ENCODE data around the gene PIK3C2G. TPM values are rescaled to one million over a fixed set of nuclear protein-coding genes. Genes with fewer than 3 reads are reported as not detected.

PIK3C2G gene
- total RNA-seq, 1 experiment from 2014 or later = not detected

GRCh38 chr12:18632848-18633247 is 371.5 kb downstream of the PIK3C2G start:
- H3K9me2 ChIP-seq (ENCODE audit: insufficient read depth) = 0 out of 2 replicates have a peak, but pooled peaks cover 5% of the 10 kb centered on the region
- no peak overlapping the region for H3K4me3 ChIP-seq (replicated peaks in 1 of 2; ENCODE audit: low read depth in 1 of 2, low read length in 2 of 2)
- ATAC-seq = no peak
- TF ChIP-seq SP1 (IDR thresholded peaks at IDR 0.05; ENCODE audit: low read depth) = no peak
- no peak overlapping the region for H3K9ac ChIP-seq (ENCODE audit: low read length)
- intact Hi-C loops (cut with micrococcal nuclease) = no loop called here
- ChIA-PET CTCF (no interaction called here), POLR2A (no interaction called here), RAD21 (ENCODE audit: low non-redundant PET in 1 of 2, low total read pairs in 2 of 2, uncharacterized antibody in 2 of 2, unreplicated experiment in 2 of 2) (no interaction called here)
- no peaks in the 10 kb centered on the region for H3K36me3 ChIP-seq (ENCODE audit: control insufficient read depth in 1 of 2, insufficient read depth in 2 of 2, low read length in 2 of 2)
- H2AFZ ChIP-seq (ENCODE audit: low read depth, low read length, poor library complexity, severe bottlenecking) = no peak overlapping the region
- H3K27ac ChIP-seq (ENCODE audit: low read depth, low read length) = no peak overlapping the region
- peaks cover 0 to 5% of the 10 kb centered on the region in 2 experiments; a peak in 1 of 4 replicates for H3K4me1 ChIP-seq (ENCODE audit: control insufficient read depth in 1 of 2, insufficient read depth in 2 of 2, low read length in 2 of 2)
- no peaks in the 10 kb centered on the region for H3K9me3 ChIP-seq (ENCODE audit: control insufficient read depth in 1 of 2, insufficient read depth in 1 of 2, low read depth in 1 of 2, low read length in 2 of 2)
- no peaks in the 10 kb centered on the region for H3K79me2 ChIP-seq (ENCODE audit: insufficient read depth, low read length)
- DNase-seq (ENCODE audit: low read depth, low spot score) = no peak
- no TSS peak for BruUV-seq (replicated peaks)
- H3K27me3 ChIP-seq (ENCODE audit: insufficient read depth, low read length) = no peaks in the 10 kb centered on the region
- no peak overlapping the region for H3K4me2 ChIP-seq (ENCODE audit: low read length)
- no peaks in the 10 kb centered on the region for H4K20me1 ChIP-seq (ENCODE audit: insufficient read depth)

- POLR2A ChIA-PET = no interaction called here
- BruUV-seq (replicated peaks) = no TSS peak
- no peaks in the 10 kb centered on the region for H3K9me2 ChIP-seq (ENCODE audit: insufficient read depth)
- no peak overlapping the region for H2AFZ ChIP-seq (ENCODE audit: low read depth, low read length, poor library complexity, severe bottlenecking)
- no peak overlapping the region for H3K9ac ChIP-seq (ENCODE audit: low read length)
- RAD21 ChIA-PET (ENCODE audit: low non-redundant PET in 1 of 2, low total read pairs in 2 of 2, uncharacterized antibody in 2 of 2, unreplicated experiment in 2 of 2) = no interaction called here
- H3K36me3 ChIP-seq (ENCODE audit: control insufficient read depth in 1 of 2, insufficient read depth in 2 of 2, low read length in 2 of 2) = no peaks in the 10 kb centered on the region
- H3K4me1 ChIP-seq (ENCODE audit: control insufficient read depth in 1 of 2, insufficient read depth in 2 of 2, low read length in 2 of 2) = peaks cover 0 to 5% of the 10 kb centered on the region in 2 experiments; a peak in 1 of 4 replicates
- H3K9me3 ChIP-seq (ENCODE audit: control insufficient read depth in 1 of 2, insufficient read depth in 1 of 2, low read depth in 1 of 2, low read length in 2 of 2) = no peaks in the 10 kb centered on the region
- H4K20me1 ChIP-seq (ENCODE audit: insufficient read depth) = no peaks in the 10 kb centered on the region
- no peaks in the 10 kb centered on the region for H3K79me2 ChIP-seq (ENCODE audit: insufficient read depth, low read length)
- H3K4me3 ChIP-seq (replicated peaks in 1 of 2; ENCODE audit: low read depth in 1 of 2, low read length in 2 of 2) = no peak overlapping the region
- no peak overlapping the region for H3K27ac ChIP-seq (ENCODE audit: low read depth, low read length)
- no peak overlapping the region for H3K4me2 ChIP-seq (ENCODE audit: low read length)
- intact Hi-C loops (cut with micrococcal nuclease) = no loop called here
- DNase-seq (ENCODE audit: low read depth, low spot score) = no peak
- CTCF ChIA-PET = no interaction called here
- ATAC-seq = no peak
- no peaks in the 10 kb centered on the region for H3K27me3 ChIP-seq (ENCODE audit: insufficient read depth, low read length)
- no peak for TF ChIP-seq REST (IDR thresholded peaks at IDR 0.05; ENCODE audit: low read depth)
- no peak for TF ChIP-seq SP1 (IDR thresholded peaks at IDR 0.05; ENCODE audit: low read depth)
- TF ChIP-seq YY1 (IDR thresholded peaks at IDR 0.05; ENCODE audit: extremely low read depth, insufficient replicate concordance, low read depth, low read length) = no peak
- no peak for TF ChIP-seq EGR1 (IDR thresholded peaks at IDR 0.05; ENCODE audit: low read depth)
- TF ChIP-seq JUND (IDR thresholded peaks at IDR 0.05) = no peak
- no peak for TF ChIP-seq ATF3 (IDR thresholded peaks at IDR 0.05)
- no peak for TF ChIP-seq TCF7L2 (IDR thresholded peaks at IDR 0.05; ENCODE audit: borderline replicate concordance, extremely low read depth, insufficient read depth, insufficient read length)
- no peak for TF ChIP-seq RAD21 (IDR thresholded peaks at IDR 0.05; ENCODE audit: low read depth)
- TF ChIP-seq FOSL1 (IDR thresholded peaks at IDR 0.05; ENCODE audit: low read depth) = no peak
- TF ChIP-seq CTCF (IDR thresholded peaks at IDR 0.05 in 2 of 3, conservative IDR thresholded peaks at IDR 0.05 in 1 of 3; ENCODE audit: borderline replicate concordance in 1 of 3, insufficient read depth in 1 of 3, low read depth in 2 of 3, low read length in 2 of 3) = no peak
- TF ChIP-seq SIN3A (IDR thresholded peaks at IDR 0.05; ENCODE audit: low read depth) = no peak
- TF ChIP-seq CEBPB (IDR thresholded peaks at IDR 0.05; ENCODE audit: low read depth) = no peak
- no peak for TF ChIP-seq MAX (IDR thresholded peaks at IDR 0.05)
- TF ChIP-seq SRF (IDR thresholded peaks at IDR 0.05; ENCODE audit: low read depth) = no peak
Measured at GRCh38 chr12:18634382-18634781, 373.1 kb downstream of the PIK3C2G start.

Data from HCT116 (cell line).